IPS-18c (cell line): Measurements from ENCODE around the gene HRC.
A peak's percentile ranks its signal among the peaks of the same experiment; 100 is the strongest.
"Not testable (repeated sequence)": the region's sequence is repeated elsewhere in the genome, so short reads cannot be mapped to it uniquely, and the experiment has no call there.

Source experiments
- H3K4me3 ChIP-seq: 2 replicates; pipeline ENCODE4 v1.7.0; 2013; ENCODE audit warnings: low read depth, mild to moderate bottlenecking, low read length, moderate library complexity; ENCODE audit not compliant: insufficient read depth
- H3K9me3 ChIP-seq: one replicate; pipeline ENCODE4 v1.6.1; 2013; ENCODE audit warnings: mild to moderate bottlenecking, low read length, moderate library complexity; ENCODE audit not compliant: control insufficient read depth, insufficient read depth

HRC gene

DNA sequence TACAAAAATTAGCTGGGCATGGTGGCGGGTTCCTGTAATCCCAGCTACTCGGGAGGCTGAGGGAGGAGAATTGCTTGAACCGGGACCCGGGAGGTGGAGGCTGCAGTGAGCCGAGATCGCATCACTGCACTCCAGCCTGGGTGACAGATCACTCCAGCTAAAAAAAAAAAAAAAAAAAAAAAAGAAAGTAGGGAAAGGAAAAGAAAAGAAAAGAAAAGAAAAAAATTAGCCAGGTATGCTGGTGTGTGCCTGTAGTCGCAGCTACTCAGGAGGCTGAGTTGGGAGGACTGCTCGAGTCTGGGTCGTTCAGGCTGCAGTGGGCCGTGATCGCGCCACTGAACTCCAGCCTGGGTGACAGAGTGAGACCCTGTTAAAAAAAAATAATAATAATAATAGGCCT, 28.0 kb downstream of the HRC start:
- not testable (repeated sequence) for H3K9me3 ChIP-seq
- peak overlapping the region; percentile 53; the same call in 1 of the 2 replicates for H3K4me3 ChIP-seq

DNA sequence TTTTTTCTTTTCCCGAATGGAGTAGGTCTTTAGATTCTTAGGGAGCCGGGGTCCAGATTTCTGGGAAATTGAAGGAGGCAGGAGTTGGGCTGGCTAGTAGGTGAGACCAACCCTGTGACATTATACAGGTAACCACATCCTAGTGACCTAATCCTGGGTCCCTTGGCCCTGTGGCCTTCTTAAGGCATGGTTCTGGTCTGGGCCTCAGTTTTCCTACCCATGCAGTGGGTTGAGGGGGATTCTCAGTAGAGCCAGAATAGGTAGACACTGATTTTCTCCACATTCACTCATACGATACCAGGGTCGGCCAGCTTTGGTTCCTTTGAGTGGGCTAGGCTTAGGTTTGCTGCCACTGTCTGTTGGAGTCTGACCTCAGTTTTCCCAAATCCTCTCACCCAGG, 28.6 kb downstream of the HRC start:
- H3K9me3 ChIP-seq, result no peaks in the 10 kb centered on the region
- H3K4me3 ChIP-seq, result no peak overlapping the region

GRCh38 chr19:49125025-49125731, 30.0 kb downstream of the HRC start:
- H3K4me3 ChIP-seq, result peak overlapping the region; percentile 16; the same call in 1 of the 2 replicates
- no peaks in the 10 kb centered on the region for H3K9me3 ChIP-seq

GRCh38 chr19:49123285-49123684, 31.9 kb downstream of the HRC start:
- H3K9me3 ChIP-seq, H3K4me3 ChIP-seq: not testable (repeated sequence)

GRCh38 chr19:49121841-49122240, 33.4 kb downstream of the HRC start:
- H3K9me3 ChIP-seq, result not testable (repeated sequence)

DNA sequence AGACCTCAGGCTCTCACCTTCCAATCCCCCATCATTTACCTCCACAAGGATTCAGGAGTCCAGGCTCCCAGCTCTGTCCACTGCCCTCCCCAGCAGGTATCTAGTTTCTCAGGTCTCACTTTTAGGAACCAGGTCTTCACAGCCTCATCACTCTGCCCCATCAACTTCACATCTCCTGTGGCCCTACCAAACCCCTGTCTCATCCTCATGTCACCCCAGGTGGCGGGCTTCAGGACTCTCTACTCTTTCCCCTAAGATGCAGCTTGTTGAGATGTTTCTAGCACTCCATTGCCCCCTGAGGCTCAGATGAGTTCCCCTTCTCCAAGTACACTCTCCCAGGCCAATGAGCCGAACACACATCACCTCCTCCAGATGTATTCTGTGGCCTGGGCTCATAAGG, 34.3 kb downstream of the HRC start:
- Histone ChIP-seq H3K9me3 (no peaks in the 10 kb centered on the region), H3K4me3 (no peak overlapping the region)

More at GRCh38 chr19:49121841-49122240, 33.4 kb downstream of the HRC start:
- not testable (repeated sequence) for H3K4me3 ChIP-seq

- Histone ChIP-seq H3K4me3 (peak overlapping the region; percentile 24; the same call in 1 of the 2 replicates), H3K9me3 (no peaks in the 10 kb centered on the region)
Observed at GRCh38 chr19:49120325-49120683, 34.9 kb downstream of the HRC start.

DNA sequence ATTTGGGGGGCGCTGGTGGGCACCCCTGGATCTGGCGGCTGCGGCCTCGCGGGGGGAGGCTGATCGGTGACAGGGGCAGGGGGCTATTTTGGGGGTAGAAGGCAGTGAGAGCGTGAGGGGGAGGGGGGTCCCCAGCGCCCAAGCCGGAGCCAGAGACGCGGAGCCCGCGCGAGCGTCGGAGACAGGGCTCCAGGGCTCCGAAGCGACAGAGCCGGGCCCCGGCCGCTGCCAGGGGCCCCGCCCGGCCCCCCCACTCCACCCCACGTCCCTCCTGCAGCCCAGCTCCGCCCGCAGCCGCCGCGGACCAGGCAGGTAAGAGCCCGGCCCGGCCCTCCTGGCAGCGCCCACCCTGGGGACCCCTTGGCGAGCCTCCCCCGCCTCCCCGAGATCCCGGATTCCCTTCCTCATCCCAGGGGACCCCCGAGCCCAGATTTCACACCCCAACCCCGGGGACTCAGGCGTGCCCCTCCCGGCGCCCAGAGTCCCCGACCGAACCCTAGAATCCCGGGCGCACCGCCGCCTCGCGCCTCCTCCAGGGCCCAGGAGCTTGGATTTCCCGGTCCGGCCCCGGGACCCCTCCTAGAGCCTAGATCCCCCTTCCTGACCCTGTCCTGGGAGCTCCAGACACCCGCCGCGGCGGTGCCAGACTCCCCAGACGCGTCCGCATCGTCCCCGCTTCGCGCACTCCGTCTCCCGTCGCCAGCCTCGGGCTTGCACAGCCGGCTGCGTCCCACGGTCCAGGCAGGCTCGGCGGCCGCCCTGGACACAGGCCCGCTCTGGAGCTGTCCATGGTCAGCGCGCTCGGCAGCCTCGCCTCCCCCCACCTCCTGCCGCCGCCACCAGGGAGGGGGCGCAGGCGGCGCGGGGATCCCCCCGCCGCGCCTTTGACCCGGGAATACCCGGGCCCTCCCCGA, 35.5 kb downstream of the HRC start, which contains the start of gene PPFIA3:
PPFIA3 (plus strand) TSS at position 134 of the 914 bp plus-strand sequence. CDS start 8,330 bp downstream, outside the sequence.
- Histone ChIP-seq H3K9me3 (no peaks in the 10 kb centered on the region), H3K4me3 (peak within 1 kb of the TSS; percentile 87)

DNA sequence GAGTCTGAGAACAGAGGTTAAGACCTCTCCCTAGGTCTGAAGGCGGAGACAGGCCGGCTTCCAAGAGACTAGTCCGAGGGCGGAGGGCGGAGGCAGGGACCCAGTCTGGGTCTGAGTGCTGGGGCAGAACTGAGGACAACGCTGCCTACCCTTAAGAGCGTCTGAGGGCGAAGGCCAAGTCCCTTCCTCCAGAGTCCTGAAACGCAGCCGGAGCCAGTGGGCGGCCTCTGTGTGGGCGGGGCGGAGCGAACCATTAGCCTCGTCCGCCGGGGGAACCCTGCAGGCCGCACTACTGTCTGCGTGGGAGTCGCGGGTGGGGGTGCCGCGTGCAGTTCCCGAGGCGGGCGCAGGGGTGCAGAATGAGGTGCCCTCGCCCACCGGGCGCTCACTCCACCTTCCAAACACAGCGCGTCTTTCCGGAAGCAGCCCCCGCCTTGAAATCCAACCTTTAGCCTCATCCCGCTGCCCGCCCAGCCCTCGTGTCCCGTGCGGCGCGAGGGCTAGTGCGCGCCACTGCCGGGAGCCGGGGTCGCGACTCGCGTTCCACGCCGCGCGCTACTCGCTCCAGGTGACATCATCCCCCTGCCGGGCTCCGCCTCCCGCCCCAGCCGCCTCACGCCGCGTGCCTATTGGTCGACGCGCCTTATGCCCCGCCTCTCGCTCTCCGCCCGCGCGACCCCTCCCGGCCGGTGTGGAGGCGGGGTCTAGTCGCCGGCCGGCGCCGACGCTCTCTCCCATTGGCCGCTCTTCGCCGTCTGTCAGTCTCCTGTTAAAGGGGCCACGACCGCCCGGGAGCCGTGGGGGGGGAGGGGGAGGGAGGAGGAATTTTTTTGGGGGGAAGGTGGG, 36.4 kb downstream of the HRC start, which contains the start of gene C19orf73:
C19orf73 (minus strand) TSS at position 579 of the 846 bp plus-strand sequence; CDS start at position 458, 121 bp downstream.
- no peaks in the 10 kb centered on the region for H3K9me3 ChIP-seq
- H3K4me3 ChIP-seq, result peak within 1 kb of the TSS; percentile 87

- Histone ChIP-seq H3K9me3 (no peaks in the 10 kb centered on the region), H3K4me3 (peak overlapping the region; percentile 87)
Observed at GRCh38 chr19:49117677-49118564, 37.3 kb downstream of the HRC start.

DNA sequence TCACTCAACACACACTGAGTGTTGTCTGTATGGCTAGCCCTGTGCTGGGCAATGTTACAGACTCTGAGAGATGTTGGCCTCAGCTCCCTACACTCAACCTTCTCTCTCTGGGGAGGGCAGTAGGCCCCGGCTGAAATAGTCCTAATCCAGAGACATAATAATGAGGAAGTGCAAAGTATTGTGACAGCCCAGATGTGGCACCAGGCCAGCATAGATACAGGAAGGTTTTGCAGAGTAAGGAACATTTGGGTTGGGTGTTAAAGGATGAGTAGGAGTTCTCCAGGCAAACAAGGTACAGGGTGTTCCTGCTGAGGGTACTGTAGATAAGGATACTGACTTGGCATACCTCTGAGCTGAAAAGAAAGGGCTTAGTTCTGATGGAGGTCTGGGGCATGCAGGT, 38.7 kb downstream of the HRC start:
- H3K9me3 ChIP-seq, result no peaks in the 10 kb centered on the region
- no peak overlapping the region for H3K4me3 ChIP-seq

GRCh38 chr19:49114630-49115363, 40.4 kb downstream of the HRC start:
- H3K9me3 ChIP-seq, result no peaks in the 10 kb centered on the region
- H3K4me3 ChIP-seq, result peak overlapping the region; percentile 79

DNA sequence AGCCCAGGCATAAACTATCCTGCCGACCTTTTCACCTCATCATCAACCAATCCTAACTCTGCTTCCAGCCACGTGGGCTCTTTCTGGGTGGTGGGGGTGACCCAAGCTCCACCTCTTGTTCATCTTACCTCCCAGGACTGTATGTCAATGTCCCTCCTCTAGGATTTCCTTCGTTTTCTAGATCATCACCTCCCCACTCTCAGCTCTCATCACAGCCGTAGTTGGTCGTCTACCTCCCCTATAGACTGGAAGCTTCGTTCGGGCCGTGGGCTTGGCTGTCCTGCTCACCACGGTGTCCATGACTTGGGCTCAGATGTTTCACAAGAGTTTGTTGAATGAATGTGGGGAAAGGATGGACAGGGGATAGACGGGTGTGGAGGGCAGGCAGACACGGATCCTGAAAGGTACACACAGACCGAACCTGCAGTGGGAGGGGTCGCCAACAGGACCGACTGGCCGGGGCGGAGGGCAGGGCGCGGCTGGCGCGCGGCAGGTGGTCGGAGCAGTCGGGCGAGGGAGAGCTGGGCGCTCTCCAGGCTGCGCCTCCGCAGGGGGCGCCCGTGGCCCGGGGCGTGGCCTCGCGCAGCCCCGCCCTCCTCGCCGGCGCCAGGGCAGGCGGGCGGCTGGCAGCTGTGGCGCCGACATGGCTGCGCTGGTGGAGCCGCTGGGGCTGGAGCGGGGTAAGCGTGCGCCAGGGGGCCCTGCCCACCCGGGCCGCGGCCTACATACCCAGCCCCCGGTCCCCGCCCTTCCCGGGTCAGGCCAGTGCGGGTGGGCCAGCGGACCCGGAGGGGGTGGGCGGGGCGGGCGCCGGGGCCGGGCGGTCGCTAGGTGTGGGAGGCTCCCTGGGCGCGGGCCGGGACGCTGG, 41.2 kb downstream of the HRC start, which contains the start of gene LIN7B:
LIN7B (plus strand) TSS at position 609 of the 868 bp plus-strand sequence; CDS start at position 644, 35 bp downstream.
- Histone ChIP-seq H3K9me3 (no peaks in the 10 kb centered on the region), H3K4me3 (peak within 1 kb of the TSS; percentile 79)

DNA sequence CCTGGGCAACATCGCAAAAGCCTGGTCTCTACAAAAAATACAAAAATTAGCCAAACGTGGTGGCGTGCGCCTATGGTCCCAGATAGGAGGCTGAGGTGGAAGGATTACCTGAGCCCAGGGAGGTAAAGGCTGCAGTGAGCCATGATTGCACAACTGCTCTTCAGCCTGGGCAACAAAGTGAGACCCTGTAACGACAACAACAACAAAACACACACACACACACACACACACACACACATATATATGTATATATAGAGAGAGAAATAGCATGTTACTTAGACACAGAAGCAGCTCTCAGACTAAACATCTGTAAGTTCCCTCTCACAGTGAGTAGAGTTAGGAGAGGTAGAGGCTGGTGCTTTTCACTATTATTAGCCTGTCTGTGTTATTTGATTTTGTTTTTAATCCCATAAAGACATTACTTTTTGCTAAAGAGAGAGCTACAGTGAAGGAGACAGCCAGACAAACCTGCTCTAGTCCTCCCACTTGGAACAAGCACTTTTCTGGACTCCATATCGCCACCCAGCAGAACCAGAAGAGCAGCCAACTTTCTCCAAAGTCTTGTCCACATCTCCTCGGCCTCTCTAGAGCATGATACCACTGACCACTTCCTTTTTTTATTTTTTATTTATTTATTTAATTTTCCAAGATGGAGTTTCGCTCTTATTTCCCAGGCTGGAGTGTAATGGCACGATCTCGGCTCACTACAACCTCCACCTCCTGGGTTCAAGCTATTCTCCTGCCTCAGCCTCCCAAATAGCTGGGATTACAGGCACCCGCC, 43.8 kb downstream of the HRC start:
- Histone ChIP-seq H3K4me3 (no peak overlapping the region), H3K9me3 (no peaks in the 10 kb centered on the region)
